GM12874 (cell line): ENCODE measurements around the gene PCDH18.

ENCODE experiments used
- TF ChIP-seq, protein P1 (sequence below): IDR thresholded peaks from 2 replicates; pipeline ENCODE4 v1.5.1; 2011; ENCODE audit warnings: low read depth, mild to moderate bottlenecking, control low read depth, low read length, moderate library complexity; ENCODE audit not compliant: insufficient read depth

Gene PCDH18

DNA sequence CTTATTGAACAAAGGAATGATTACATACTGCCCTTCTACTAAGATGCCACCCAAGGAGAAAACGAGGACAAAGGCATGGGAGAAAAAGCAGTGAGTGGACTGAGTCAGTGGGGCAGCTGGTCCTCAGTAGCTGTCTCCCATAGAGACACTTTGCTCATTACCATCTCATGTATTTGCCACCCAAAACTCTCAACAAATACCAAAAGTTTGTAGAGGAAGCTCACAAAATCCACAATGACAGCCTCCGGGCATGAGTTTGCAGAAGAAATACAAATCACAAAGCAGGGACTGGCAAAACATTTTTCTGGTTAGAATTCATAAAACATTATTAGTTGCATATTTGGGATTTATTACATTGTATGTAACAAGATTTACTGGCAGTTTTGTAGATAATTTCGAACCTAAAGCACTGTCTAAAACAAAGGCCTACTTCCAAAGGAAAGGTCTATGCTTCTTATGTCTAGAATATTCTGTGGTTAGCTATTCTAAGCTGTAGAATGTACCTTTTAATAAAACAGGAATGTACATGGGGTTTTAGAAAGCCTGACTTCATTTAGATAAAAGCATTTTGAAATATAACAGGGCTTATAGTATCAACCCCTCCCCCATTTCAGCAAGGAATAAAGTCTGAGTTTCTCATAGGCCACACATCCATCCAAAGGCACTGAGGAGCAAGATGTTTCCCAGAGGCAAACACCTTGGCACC is 17.7 kb downstream of the PCDH18 start:
- TF ChIP-seq, protein P1, sequence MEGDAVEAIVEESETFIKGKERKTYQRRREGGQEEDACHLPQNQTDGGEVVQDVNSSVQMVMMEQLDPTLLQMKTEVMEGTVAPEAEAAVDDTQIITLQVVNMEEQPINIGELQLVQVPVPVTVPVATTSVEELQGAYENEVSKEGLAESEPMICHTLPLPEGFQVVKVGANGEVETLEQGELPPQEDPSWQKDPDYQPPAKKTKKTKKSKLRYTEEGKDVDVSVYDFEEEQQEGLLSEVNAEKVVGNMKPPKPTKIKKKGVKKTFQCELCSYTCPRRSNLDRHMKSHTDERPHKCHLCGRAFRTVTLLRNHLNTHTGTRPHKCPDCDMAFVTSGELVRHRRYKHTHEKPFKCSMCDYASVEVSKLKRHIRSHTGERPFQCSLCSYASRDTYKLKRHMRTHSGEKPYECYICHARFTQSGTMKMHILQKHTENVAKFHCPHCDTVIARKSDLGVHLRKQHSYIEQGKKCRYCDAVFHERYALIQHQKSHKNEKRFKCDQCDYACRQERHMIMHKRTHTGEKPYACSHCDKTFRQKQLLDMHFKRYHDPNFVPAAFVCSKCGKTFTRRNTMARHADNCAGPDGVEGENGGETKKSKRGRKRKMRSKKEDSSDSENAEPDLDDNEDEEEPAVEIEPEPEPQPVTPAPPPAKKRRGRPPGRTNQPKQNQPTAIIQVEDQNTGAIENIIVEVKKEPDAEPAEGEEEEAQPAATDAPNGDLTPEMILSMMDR = no peak

DNA sequence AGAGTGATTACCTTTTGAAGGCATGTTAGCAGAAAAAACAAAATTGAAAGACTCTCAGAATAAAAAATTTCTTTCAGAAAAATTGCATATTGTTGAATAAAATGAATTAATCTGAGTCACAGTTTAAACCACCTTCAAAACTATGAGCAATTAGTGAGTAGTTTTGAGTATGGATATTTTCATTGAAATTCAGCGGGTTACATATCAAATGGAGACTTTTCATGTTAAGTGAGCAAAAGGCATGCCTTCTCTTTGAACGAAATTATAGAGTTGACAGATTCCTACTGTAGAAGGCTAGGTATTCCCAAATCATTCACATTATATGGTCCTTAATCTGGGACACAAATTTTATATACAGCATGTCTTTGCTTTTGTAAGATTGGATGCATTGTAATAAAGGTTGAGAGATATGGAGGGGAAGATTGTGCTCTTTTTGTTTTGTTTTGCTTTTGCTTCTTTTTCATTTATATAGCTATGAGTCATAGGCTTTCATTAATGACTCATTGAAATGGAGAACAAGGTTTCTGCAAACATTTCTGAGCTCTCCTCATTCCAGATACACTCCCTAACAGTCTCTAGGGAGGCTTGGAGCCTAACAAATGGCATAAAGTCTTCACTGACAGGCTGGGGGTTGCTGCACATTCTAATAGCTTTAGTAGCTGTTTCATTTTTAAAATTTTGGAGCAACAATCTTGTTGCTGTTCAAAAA is 21.6 kb downstream of the PCDH18 start:
- TF ChIP-seq, protein P1 = no peak

DNA sequence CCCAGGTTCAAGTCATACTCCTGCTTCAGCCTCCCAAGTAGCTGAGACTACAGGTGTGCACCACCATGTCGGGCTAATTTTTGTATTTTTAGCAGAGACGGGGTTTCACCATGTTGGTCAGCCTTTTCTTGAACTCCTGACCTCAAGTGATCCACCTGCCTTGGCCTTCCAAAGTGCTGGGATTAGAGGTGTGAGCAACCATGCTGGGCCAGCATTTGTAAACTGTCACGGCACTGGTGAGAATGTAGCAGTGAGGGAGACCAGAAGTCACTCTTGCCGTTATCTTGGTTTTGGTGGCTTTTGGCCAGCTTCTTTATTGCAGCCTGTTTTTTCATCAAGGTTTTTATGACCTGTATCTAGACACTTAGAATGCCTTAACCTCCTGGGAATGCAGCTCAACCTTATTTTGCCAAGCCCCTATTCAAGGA is 22.4 kb downstream of the PCDH18 start:
- TF ChIP-seq, protein P1 = no peak

- TF ChIP-seq, protein P1 = no peak
Observed at GRCh38 chr4:137502339-137503129, 29.8 kb downstream of the PCDH18 start.

DNA sequence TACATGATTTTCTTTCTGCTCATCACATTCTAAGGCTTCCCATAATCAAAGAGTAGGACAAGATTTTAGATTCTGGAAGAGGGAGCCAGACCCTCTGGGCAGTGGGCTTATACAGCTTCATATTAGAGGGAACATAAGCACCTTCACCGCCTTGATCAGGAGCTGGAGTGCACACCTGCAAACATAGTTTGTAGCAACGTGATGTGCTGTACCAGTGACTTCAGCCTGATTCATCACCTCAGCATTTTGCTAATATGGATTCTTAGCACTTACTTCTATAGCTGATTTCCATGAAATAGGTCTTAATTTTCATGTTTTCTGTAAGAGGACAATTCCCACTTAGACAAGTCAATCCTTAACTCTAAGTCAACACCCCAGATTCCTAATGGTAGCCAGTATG is 36.7 kb downstream of the PCDH18 start:
- TF ChIP-seq, protein P1 = no peak

DNA sequence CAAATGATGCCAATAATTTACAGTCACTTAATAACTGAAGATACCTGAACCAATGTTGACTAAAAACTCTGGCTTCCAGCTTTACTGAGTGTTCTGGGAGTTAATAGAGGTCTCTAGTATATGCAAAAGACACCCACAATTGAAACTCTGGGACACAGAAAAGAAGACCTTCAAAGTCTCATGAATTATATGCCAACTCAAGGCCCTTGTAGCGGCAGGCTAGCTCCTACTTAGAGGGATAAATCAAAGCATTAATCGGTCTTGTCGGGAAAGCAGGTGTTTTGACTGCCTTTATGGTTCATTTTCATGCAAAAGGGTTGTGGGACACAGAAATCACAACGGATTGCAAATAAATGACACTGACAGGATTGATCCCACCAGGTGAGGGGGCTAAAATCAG is 55.9 kb downstream of the PCDH18 start:
- TF ChIP-seq, protein P1 = no peak

DNA sequence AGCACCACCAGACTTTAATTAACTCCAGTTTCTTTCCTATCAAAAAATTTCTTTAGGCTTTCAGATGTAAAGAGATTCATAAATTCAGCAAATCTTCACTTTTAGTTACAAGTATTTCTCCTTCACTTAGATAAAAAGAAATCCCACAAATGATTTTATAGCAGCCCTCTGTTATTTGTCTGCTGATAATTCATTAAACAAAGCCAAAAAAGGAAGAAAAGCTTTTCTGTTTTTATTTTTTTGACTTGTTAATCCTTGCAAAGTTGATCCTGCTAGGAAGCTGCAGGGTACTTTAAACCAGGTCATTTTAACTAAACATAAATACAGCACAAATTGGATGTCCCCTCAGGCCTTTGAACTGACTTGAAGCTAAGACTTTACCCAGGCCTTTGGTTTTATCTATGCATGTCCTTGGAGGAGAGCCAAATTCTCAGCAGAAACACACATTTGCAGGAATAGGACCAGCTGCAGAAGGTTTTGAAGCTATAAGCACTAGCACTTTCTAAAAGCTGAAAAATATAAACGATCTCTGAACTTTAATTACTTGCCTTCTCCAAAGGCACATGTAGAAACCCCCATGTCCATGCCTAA is 57.5 kb downstream of the PCDH18 start:
- TF ChIP-seq, protein P1 = no peak
